ENCODE measurements around the gene TRIP12. TPM values are rescaled to one million over a fixed set of nuclear protein-coding genes. Genes with fewer than 3 reads are reported as not detected.

The TRIP12 gene
- total RNA-seq, 1 donor from 2014 or later: 79.4 TPM

DNA sequence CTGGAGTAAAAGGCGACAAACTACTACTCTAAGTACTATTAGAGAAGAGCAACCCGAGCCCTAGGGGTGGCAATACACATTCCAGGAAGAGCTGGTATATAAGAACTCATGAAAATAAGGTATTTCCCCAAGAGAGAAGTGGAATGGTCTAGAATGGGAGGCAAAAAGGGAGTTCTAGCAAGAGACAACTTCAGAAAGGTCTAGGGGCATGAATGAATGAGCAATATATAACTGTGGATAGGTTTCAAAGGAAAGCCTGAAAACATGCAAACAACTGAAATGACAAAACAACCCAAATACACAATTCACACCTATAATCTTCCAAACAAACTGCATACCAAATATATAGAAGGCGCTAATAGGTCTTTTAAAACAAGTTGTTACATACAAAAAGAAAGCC lies 22.2 kb downstream of the TRIP12 start:
- Histone ChIP-seq H3K27me3 (no peaks in the 10 kb centered on the region), H3K4me3 (no peak overlapping the region), H3K9me3 (no peaks in the 10 kb centered on the region), H3K27ac (no peak overlapping the region), H3K36me3 (peaks cover 2 to 10% of the 10 kb centered on the region in 2 donors), H3K4me1 (peaks cover 0 to 9% of the 10 kb centered on the region in 2 donors)
- DNase-seq (ENCODE audit: low spot score in 2 of 2): no peak
- TF ChIP-seq CTCF (IDR thresholded peaks at IDR 0.05): no peak
- intact Hi-C loops (cut with DNase I): no loop called here

- H3K36me3 ChIP-seq: peaks cover 2% of the 10 kb centered on the region in 2 donors
- DNase-seq (ENCODE audit: low spot score in 2 of 2): no peak
- TF ChIP-seq CTCF (IDR thresholded peaks at IDR 0.05): no peak
- no peaks in the 10 kb centered on the region for H3K9me3 ChIP-seq
- H3K27me3 ChIP-seq: no peaks in the 10 kb centered on the region
- peaks cover 0 to 9% of the 10 kb centered on the region in 2 donors for H3K4me1 ChIP-seq
- no peak overlapping the region for H3K27ac ChIP-seq
- no peak overlapping the region for H3K4me3 ChIP-seq
- intact Hi-C loops (cut with DNase I): no loop called here
Measured at GRCh38 chr2:229896857-229897256, 25.0 kb downstream of the TRIP12 start.

DNA sequence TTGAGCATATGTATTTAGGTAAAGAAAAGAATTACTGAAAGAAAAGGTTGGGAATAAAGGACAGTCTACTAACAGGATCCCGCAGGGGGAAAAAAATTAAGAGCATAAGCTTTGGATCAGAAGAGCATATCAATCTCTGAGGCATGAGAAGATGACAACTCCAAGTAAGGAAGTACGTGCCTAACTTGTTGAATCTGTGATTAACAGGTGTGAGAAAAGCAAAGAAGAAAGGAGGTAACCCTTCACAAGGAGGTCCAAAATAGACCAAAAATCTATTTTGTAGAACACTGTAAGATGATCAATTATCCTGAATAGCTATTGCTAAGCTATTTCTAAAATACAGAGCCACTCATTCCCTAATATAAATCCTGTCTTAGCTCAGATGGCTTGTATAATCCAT lies 32.8 kb downstream of the TRIP12 start:
- H3K27ac ChIP-seq: no peak overlapping the region
- H3K36me3 ChIP-seq: no peaks in the 10 kb centered on the region
- DNase-seq (ENCODE audit: low spot score in 2 of 2): no peak
- no peak for TF ChIP-seq CTCF (IDR thresholded peaks at IDR 0.05)
- peaks cover 0 to 3% of the 10 kb centered on the region in 2 donors for H3K4me1 ChIP-seq
- no peak overlapping the region for H3K4me3 ChIP-seq
- H3K27me3 ChIP-seq: no peaks in the 10 kb centered on the region
- intact Hi-C loops (cut with DNase I): no loop called here
- H3K9me3 ChIP-seq: no peaks in the 10 kb centered on the region

- no peak for TF ChIP-seq CTCF (IDR thresholded peaks at IDR 0.05)
- DNase-seq (ENCODE audit: low spot score in 2 of 2): no peak
- Histone ChIP-seq H3K4me1 (peaks cover 0 to 3% of the 10 kb centered on the region in 2 donors), H3K4me3 (no peak overlapping the region), H3K27me3 (no peaks in the 10 kb centered on the region), H3K9me3 (no peaks in the 10 kb centered on the region), H3K36me3 (no peaks in the 10 kb centered on the region), H3K27ac (no peak overlapping the region)
- intact Hi-C loops (cut with DNase I): no loop called here
Measured at GRCh38 chr2:229888031-229888430, 33.8 kb downstream of the TRIP12 start.

- TF ChIP-seq CTCF (IDR thresholded peaks at IDR 0.05): no peak
- H3K27ac ChIP-seq: no peak overlapping the region
- no peak for DNase-seq (ENCODE audit: low spot score in 2 of 2)
- no peaks in the 10 kb centered on the region for H3K36me3 ChIP-seq
- no peak overlapping the region for H3K4me3 ChIP-seq
- intact Hi-C loops (cut with DNase I): no loop called here
- no peaks in the 10 kb centered on the region for H3K27me3 ChIP-seq
- H3K4me1 ChIP-seq: peaks cover 0 to 3% of the 10 kb centered on the region in 2 donors
- H3K9me3 ChIP-seq: no peaks in the 10 kb centered on the region
Measured at GRCh38 chr2:229887441-229887840, 34.4 kb downstream of the TRIP12 start.
